DMS153 treated with DMSO at 0.1 percent for 48 hours (cell line): ENCODE measurements around the gene NDUFAF4.

Experiments used
- DNase-seq: peaks from one replicate; lab custom pipeline; 2025; ENCODE audit not compliant: unreplicated experiment; lab: John Stamatoyannopoulos, UW

The NDUFAF4 gene

GRCh38 chr6:96897396-96898240 lies at the start of gene NDUFAF4:
Gene NDUFAF4 (minus strand): TSS chr6:96897891. CDS start chr6:96897801, 90 bp downstream.
- DNase-seq, result peak; percentile 95

GRCh38 chr6:96947055-96947454 lies 49.4 kb upstream of the NDUFAF4 start:
- DNase-seq, result no peak

GRCh38 chr6:96943555-96944215 lies 46.0 kb upstream of the NDUFAF4 start:
- DNase-seq, result no peak

GRCh38 chr6:96942676-96943075 lies 45.0 kb upstream of the NDUFAF4 start:
- no peak for DNase-seq

- no peak for DNase-seq
These were observed 42.6 kb upstream of the NDUFAF4 start for GRCh38 chr6:96940322-96940721.

GRCh38 chr6:96939007-96939805 lies 41.5 kb upstream of the NDUFAF4 start:
- DNase-seq, result peak; percentile 17

GRCh38 chr6:96934087-96934486 lies 36.4 kb upstream of the NDUFAF4 start:
- no peak for DNase-seq

- DNase-seq, result no peak
These were observed 33.5 kb upstream of the NDUFAF4 start for GRCh38 chr6:96931198-96931597.

- no peak for DNase-seq
These were observed 32.0 kb upstream of the NDUFAF4 start for GRCh38 chr6:96929741-96930140.

GRCh38 chr6:96927660-96928059 lies 30.0 kb upstream of the NDUFAF4 start:
- no peak for DNase-seq

GRCh38 chr6:96926425-96926824 lies 28.7 kb upstream of the NDUFAF4 start:
- DNase-seq, result no peak

GRCh38 chr6:96925290-96925687 lies 27.6 kb upstream of the NDUFAF4 start:
- no peak for DNase-seq

- peak; percentile 97 for DNase-seq
These were observed 26.3 kb upstream of the NDUFAF4 start for GRCh38 chr6:96923871-96924493.

GRCh38 chr6:96923400-96923799 lies 25.7 kb upstream of the NDUFAF4 start:
- no peak for DNase-seq

- DNase-seq, result no peak
These were observed 19.4 kb upstream of the NDUFAF4 start for GRCh38 chr6:96917098-96917497.

- DNase-seq, result no peak
These were observed 15.9 kb upstream of the NDUFAF4 start for GRCh38 chr6:96913621-96914020.

- no peak for DNase-seq
These were observed 14.1 kb upstream of the NDUFAF4 start for GRCh38 chr6:96911751-96912150.

GRCh38 chr6:96911171-96911570 lies 13.5 kb upstream of the NDUFAF4 start:
- no peak for DNase-seq

- no peak for DNase-seq
These were observed 12.1 kb upstream of the NDUFAF4 start for GRCh38 chr6:96909811-96910210.

GRCh38 chr6:96907498-96907897 lies 9.8 kb upstream of the NDUFAF4 start:
- no peak for DNase-seq

GRCh38 chr6:96900873-96901272 lies 3.2 kb upstream of the NDUFAF4 start:
- DNase-seq, result no peak
